WTC11 (cell line): Measurements from ENCODE around the gene CLSTN2. TPM values are rescaled to one million over a fixed set of nuclear protein-coding genes. Genes with fewer than 3 reads are reported as not detected.

Source experiments
- ATAC-seq: fragments of 200-7000 bp; cut with Tn5 transposase; 2 replicates; pipeline ENCODE4 v1.10.0; 2021; ENCODE audit warnings: mild to moderate bottlenecking, moderate library complexity
- CTCF ChIA-PET: fragments of 300-600 bp; sonication (Branson Sonifier 250); formaldehyde crosslinking; loops from one replicate; lab custom pipeline; 2021; ENCODE audit warnings: antibody characterized with exemption; lab: Charles Lee
- POLR2A ChIA-PET: fragments of 350-600 bp; sonication (Branson Sonifier 250); formaldehyde crosslinking; loops from one replicate; lab custom pipeline; 2021; ENCODE audit warnings: antibody characterized with exemption; lab: Charles Lee
- DNase-seq: peaks from one replicate; pipeline ENCODE4 v3.0.0; 2021; ENCODE audit warnings: low spot score
- H3K27ac Mint-ChIP-seq: 2 replicates; pipeline ENCODE4 v1.8.0; 2021; ENCODE audit warnings: mixed read lengths
- H3K27me3 Mint-ChIP-seq: 2 replicates; pipeline ENCODE4 v1.8.0; 2021; ENCODE audit warnings: low read depth, mild to moderate bottlenecking, moderate library complexity, mixed read lengths
- H3K36me3 Mint-ChIP-seq: 2 replicates; pipeline ENCODE4 v1.8.0; 2021; ENCODE audit warnings: mixed read lengths
- H3K4me1 Mint-ChIP-seq: 2 replicates; pipeline ENCODE4 v1.8.0; 2022; ENCODE audit warnings: mixed read lengths
- H3K4me3 Mint-ChIP-seq: 2 replicates; pipeline ENCODE4 v1.8.0; 2021; ENCODE audit warnings: mild to moderate bottlenecking, moderate library complexity, mixed read lengths
- H3K9me3 Mint-ChIP-seq: 2 replicates; pipeline ENCODE4 v1.8.0; 2021; ENCODE audit warnings: mixed read lengths
- ATF1 ChIP-seq: sonication (generic); formaldehyde crosslinking; IDR thresholded peaks from 2 replicates; pipeline ENCODE4 v1.8.1; 2023; ENCODE audit warnings: mild to moderate bottlenecking, moderate library complexity, missing genetic modification reagents
- ATF2 ChIP-seq: sonication (generic); formaldehyde crosslinking; IDR thresholded peaks from 2 replicates; pipeline ENCODE4 v1.8.1; 2022; ENCODE audit warnings: low read depth, missing genetic modification reagents, borderline replicate concordance
- FOXK1 ChIP-seq: sonication (generic); formaldehyde crosslinking; IDR thresholded peaks from 2 replicates; pipeline ENCODE4 v1.8.0; 2022; ENCODE audit warnings: mild to moderate bottlenecking, moderate library complexity, missing genetic modification reagents
- GTF2I ChIP-seq: fragments of 250-450 bp; sonication (Bioruptor Pico); conservative IDR thresholded peaks from 2 replicates; pipeline ENCODE4 v1.4.0; 2021; ENCODE audit warnings: mild to moderate bottlenecking
- MAX ChIP-seq: sonication (generic); formaldehyde crosslinking; IDR thresholded peaks from 2 replicates; pipeline ENCODE4 v1.8.0; 2022; ENCODE audit warnings: mild to moderate bottlenecking, missing genetic modification reagents
- NR2C2 ChIP-seq: sonication (generic); formaldehyde crosslinking; IDR thresholded peaks from 2 replicates; pipeline ENCODE4 v1.8.0; 2022; ENCODE audit warnings: mild to moderate bottlenecking, missing genetic modification reagents
- OVOL2 ChIP-seq: fragments of 250-450 bp; sonication (Bioruptor Pico); IDR thresholded peaks from 2 replicates; pipeline ENCODE4 v1.9.0; 2021; ENCODE audit warnings: mild to moderate bottlenecking, borderline replicate concordance
- RELA ChIP-seq: sonication (generic); formaldehyde crosslinking; IDR thresholded peaks from 2 replicates; pipeline ENCODE4 v1.8.1; 2022; ENCODE audit warnings: missing genetic modification reagents, mild to moderate bottlenecking, borderline replicate concordance
- SMAD4 ChIP-seq: sonication (generic); formaldehyde crosslinking; IDR thresholded peaks from 2 replicates; pipeline ENCODE4 v1.8.0; 2022; ENCODE audit warnings: mild to moderate bottlenecking, missing genetic modification reagents
- USF2 ChIP-seq: sonication (generic); formaldehyde crosslinking; IDR thresholded peaks from 2 replicates; pipeline ENCODE4 v1.8.1; 2023; ENCODE audit warnings: mild to moderate bottlenecking, missing genetic modification reagents, moderate library complexity
- ZNF416 ChIP-seq: fragments of 250-450 bp; sonication (Bioruptor Pico); IDR thresholded peaks from 2 replicates; pipeline ENCODE4 v1.9.0; 2021; ENCODE audit warnings: mild to moderate bottlenecking, inconsistent platforms
- ZNF423 ChIP-seq: fragments of 250-450 bp; sonication (Bioruptor Pico); IDR thresholded peaks from 2 replicates; pipeline ENCODE4 v2.1.2; 2022; ENCODE audit warnings: mild to moderate bottlenecking, moderate library complexity
- ZNF425 ChIP-seq: fragments of 250-450 bp; sonication (Bioruptor Pico); conservative IDR thresholded peaks from 2 replicates; pipeline ENCODE4 v1.9.0; 2021; ENCODE audit warnings: mild to moderate bottlenecking
- total RNA-seq: library from RNA; stranded (reverse); gene quantifications from 3 replicates; pipeline ENCODE4 v1.2.3, GENCODE V29; 2021
- TF ChIP-seq, protein P1 (sequence below): fragments of 250-450 bp; sonication (Bioruptor Pico); IDR thresholded peaks from 2 replicates; pipeline ENCODE4 v1.9.0; 2021; ENCODE audit warnings: moderate library complexity, mild to moderate bottlenecking, inconsistent platforms, borderline replicate concordance
- TF ChIP-seq, protein P2 (sequence below): sonication (generic); formaldehyde crosslinking; IDR thresholded peaks from 2 replicates; pipeline ENCODE4 v1.8.1; 2022; ENCODE audit warnings: mild to moderate bottlenecking, missing genetic modification reagents, moderate library complexity, borderline replicate concordance

Gene CLSTN2
- total RNA-seq, 1 experiment from 2014 or later = 0.35 TPM

- CTCF ChIA-PET = interaction anchor here (0.6 kb wide), 1 partner anchor 23 kb away, joined by 3 read pairs; no protein-coding TSS in a partner anchor
Observed at GRCh38 chr3:140180603-140181002, 245.6 kb downstream of the CLSTN2 start.

DNA sequence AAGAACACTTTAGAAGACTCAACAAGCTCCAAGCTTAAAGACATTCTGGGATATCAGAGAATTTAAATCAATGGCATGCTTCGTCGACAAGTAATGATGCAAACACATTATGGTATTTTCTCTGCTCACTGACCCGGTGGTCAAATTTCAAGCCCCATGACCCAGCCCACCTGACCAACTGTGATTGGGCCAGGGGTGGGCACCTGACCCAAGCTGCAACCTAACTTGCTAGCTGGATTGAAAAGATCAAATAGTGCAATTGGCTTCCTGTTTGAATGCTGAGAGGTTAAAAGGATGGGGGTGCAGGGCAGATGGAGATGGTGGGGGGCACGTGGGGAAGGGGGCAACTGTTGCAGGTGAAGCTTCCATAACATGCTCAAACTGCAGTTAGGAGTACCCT, 250.4 kb downstream of the CLSTN2 start:
- ChIA-PET CTCF (no interaction called here), POLR2A (no interaction called here)
- DNase-seq (no peak), ATAC-seq (no peak)
- Mint-ChIP-seq H3K4me3 (no peak overlapping the region), H3K27ac (no peak overlapping the region), H3K9me3 (no peaks in the 10 kb centered on the region), H3K27me3 (no peaks in the 10 kb centered on the region), H3K36me3 (no peaks in the 10 kb centered on the region), H3K4me1 (no peaks in the 10 kb centered on the region)
- TF ChIP-seq ZNF425 (CRISPR knock-in tag) (no peak), USF2 (CRISPR knock-in tag) (peak; percentile 59)

More at GRCh38 chr3:140180603-140181002, 245.6 kb downstream of the CLSTN2 start:
- DNase-seq (no peak), ATAC-seq (no peak)
- Mint-ChIP-seq H3K27ac (no peak overlapping the region), H3K36me3 (no peaks in the 10 kb centered on the region), H3K27me3 (no peaks in the 10 kb centered on the region), H3K4me3 (no peak overlapping the region), H3K9me3 (no peaks in the 10 kb centered on the region), H3K4me1 (no peaks in the 10 kb centered on the region)
- TF ChIP-seq, protein P1, sequence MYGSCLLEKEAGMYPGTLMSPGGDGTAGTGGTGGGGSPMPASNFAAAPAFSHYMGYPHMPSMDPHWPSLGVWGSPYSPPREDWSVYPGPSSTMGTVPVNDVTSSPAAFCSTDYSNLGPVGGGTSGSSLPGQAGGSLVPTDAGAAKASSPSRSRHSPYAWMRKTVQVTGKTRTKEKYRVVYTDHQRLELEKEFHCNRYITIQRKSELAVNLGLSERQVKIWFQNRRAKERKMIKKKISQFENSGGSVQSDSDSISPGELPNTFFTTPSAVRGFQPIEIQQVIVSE = no peak
- TF ChIP-seq ZNF423 (CRISPR knock-in tag) (no peak), ZNF416 (CRISPR knock-in tag) (no peak), SMAD4 (CRISPR knock-in tag) (no peak), OVOL2 (no peak), RELA (CRISPR knock-in tag) (no peak), FOXK1 (CRISPR knock-in tag) (no peak)
- TF ChIP-seq, protein P2, sequence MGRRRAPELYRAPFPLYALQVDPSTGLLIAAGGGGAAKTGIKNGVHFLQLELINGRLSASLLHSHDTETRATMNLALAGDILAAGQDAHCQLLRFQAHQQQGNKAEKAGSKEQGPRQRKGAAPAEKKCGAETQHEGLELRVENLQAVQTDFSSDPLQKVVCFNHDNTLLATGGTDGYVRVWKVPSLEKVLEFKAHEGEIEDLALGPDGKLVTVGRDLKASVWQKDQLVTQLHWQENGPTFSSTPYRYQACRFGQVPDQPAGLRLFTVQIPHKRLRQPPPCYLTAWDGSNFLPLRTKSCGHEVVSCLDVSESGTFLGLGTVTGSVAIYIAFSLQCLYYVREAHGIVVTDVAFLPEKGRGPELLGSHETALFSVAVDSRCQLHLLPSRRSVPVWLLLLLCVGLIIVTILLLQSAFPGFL = no peak
- POLR2A ChIA-PET = no interaction called here

GRCh38 chr3:140186421-140186920, 251.5 kb downstream of the CLSTN2 start:
- Mint-ChIP-seq H3K9me3 (no peaks in the 10 kb centered on the region), H3K36me3 (no peaks in the 10 kb centered on the region), H3K27ac (no peak overlapping the region), H3K4me1 (no peaks in the 10 kb centered on the region), H3K4me3 (no peak overlapping the region), H3K27me3 (no peaks in the 10 kb centered on the region)
- DNase-seq = no peak
- no peak for ATAC-seq
- ChIA-PET POLR2A (no interaction called here), CTCF (no interaction called here)
- TF ChIP-seq ATF1 (CRISPR knock-in tag) (no peak), ATF2 (CRISPR knock-in tag) (no peak), MAX (CRISPR knock-in tag) (no peak), OVOL2 (no peak), NR2C2 (CRISPR knock-in tag) (no peak), GTF2I (CRISPR knock-in tag) (no peak)
